Measurements from ENCODE around the gene FIBCD1. TPM values are rescaled to one million over a fixed set of nuclear protein-coding genes. Genes with fewer than 3 reads are reported as not detected.

FIBCD1 gene, protein sequence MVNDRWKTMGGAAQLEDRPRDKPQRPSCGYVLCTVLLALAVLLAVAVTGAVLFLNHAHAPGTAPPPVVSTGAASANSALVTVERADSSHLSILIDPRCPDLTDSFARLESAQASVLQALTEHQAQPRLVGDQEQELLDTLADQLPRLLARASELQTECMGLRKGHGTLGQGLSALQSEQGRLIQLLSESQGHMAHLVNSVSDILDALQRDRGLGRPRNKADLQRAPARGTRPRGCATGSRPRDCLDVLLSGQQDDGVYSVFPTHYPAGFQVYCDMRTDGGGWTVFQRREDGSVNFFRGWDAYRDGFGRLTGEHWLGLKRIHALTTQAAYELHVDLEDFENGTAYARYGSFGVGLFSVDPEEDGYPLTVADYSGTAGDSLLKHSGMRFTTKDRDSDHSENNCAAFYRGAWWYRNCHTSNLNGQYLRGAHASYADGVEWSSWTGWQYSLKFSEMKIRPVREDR
- not detected in 2 replicates for polyA plus RNA-seq (2014; cell fraction: cytosol; rRNA removed)
- 0.83 TPM in 1 of 2 replicates, not detected in the other for polyA plus RNA-seq (2014; cell fraction: nucleus; rRNA removed)

DNA sequence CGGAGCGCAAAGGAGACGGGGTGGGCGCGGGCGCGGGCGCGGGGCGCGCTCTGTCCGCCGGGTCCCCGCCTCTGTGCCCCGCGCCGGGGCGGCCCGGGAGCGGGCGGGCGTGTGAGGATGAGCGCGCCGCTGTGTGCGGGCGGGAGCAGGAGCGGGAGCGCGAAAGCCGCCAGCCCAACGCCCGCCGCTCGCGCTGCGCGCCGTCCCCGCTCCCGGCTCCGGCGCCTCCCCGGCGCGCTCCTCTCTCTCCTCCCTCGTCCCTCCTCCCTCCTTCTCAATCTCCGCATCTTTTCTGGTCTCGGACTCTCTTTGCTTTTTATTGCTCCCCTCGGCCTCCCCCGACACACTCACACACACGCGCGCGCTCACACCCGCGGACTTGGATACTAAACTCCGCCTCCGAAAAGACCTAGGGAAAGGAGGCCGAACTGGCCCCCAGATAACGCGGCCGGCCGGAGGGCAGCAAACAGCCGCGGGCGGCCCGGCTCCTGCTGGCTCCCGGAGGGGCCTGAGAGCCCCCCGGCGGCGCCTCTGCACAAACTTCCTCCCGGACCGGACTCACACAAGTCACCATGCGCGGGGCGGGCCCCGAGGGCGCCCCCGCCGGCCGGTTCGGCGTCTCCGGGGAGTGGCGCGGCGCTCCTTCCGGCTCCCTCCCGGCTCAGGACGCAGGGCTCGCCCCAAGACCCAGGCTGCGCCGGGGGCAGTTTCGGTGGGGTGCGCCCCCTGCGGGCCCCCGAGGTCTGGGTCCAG is at the start of gene FIBCD1:
FIBCD1 (minus strand) TSS at position 596 of the 753 bp plus-strand sequence. CDS start 640 bp downstream, outside the sequence.
- DNase-seq (ENCODE audit: low spot score), result no peak

DNA sequence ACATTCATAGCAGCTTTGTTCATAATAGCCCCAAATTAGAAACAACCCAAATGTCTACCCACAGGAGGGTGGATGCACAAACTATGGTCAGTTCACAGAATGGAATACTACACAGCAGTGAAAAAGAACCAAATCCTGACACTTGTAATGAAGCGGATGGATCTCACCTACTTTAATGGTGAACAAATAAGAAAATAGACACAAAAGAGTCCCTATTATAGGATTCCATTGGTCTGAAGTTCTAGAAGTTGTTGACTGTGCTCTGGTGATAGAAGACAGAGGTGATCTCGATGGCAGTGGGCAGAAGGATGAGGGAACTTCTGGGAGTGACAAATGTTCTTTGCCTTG is 49.3 kb upstream of the FIBCD1 start:
- no peak for DNase-seq (ENCODE audit: low spot score)

DNA sequence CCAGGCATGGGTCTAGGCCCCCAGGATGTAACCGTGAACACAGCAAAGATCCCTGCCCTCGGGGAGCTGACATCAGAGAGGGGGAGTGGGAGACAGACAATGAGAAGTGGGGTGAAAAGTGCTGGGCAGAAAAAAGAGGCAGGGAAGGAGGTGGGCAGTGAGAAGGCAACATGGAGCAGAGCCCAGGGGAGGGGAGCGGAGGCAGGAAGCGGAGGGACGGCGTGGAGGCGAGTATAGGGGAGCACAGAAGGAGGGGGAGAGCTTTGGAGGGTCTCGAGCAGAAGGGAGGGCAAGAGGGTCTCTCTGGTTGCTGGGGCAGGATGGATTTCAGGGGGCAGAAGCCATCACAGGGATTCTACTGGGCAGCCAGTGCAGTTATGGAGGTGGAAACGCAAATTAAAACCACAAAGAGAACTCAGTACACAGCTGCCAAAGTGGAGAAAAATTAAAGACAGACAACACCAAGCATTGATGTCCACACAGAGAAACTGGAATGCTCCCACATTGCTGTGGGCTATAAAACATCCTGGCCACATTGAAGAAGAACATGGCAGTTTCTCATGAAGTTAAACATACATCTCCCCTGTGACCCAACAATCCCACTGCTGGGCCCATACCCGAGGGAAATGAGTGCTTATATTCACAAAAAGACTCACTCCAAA is 48.8 kb upstream of the FIBCD1 start:
- no peak for DNase-seq (ENCODE audit: low spot score)

DNA sequence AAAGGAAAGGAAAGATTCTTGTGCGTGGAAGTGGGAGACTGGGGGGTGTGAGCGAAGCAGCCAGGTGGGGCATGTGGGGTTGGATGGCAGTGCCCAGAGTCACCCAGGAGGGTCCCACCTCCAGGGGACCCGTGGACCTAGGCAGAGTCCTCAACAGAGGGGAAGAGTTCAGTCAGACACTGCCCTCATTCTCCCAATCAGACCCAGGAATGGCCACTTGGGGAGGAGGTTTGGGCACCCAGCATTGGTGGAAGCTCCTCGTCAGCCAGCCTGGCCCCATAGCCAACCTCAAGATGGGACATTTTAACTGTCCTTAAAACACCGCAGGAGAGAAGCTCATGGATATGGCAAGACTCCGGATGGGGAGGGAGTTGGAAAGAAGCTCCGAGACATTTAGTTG is 48.0 kb upstream of the FIBCD1 start:
- DNase-seq (ENCODE audit: low spot score), result no peak

GRCh38 chr9:130986356-130986965 is 47.4 kb upstream of the FIBCD1 start:
- DNase-seq (ENCODE audit: low spot score), result no peak

DNA sequence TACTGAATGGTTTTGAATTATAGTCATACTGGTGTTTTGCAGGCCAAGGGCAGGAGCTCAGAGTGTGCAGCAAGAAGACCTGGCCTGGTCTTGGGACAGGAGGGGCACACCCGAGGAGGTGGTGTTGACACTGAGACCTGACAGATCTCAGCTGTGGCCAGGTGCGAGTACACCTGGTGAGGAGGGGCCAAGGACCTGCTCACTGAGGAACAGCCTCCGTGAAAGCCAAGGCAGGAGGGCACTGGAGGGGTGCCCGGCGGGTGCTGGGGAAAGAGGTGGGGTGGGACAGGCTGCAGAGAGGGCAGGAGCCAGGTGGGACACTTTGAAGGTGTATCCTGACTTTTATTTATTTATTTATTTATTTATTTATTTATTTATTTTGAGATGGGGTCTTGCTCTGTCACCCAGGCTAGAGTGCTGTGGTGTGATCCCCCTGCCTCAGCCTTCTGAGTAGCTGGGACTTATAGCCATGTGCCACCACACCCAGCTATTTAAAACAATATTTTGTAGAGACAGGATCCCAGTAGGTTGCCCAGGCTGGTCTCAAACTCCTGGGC is 46.6 kb upstream of the FIBCD1 start:
- DNase-seq (ENCODE audit: low spot score), result no peak

DNA sequence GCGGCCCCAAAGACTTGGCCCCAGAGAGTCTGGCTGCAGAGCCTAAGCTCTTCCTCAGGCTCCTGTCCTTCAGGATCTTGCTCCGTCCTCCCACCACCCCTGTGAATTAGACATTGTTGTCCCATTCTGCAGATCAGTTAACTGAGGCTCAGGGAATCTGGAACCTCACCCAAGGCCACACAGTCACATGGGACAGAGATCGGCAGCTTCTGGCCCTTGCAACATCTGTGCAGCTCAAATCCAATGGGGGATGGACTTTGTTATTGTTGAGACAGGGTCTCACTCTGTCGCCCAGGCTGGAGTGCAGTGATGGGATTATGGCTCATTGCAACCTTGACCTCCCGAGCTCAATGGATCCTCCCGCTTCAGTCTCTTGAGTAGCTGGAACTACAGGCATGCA is 46.0 kb upstream of the FIBCD1 start:
- no peak for DNase-seq (ENCODE audit: low spot score)

GRCh38 chr9:130984521-130984920 is 45.5 kb upstream of the FIBCD1 start:
- no peak for DNase-seq (ENCODE audit: low spot score)

GRCh38 chr9:130983970-130984369 is 44.9 kb upstream of the FIBCD1 start:
- DNase-seq (ENCODE audit: low spot score), result no peak

DNA sequence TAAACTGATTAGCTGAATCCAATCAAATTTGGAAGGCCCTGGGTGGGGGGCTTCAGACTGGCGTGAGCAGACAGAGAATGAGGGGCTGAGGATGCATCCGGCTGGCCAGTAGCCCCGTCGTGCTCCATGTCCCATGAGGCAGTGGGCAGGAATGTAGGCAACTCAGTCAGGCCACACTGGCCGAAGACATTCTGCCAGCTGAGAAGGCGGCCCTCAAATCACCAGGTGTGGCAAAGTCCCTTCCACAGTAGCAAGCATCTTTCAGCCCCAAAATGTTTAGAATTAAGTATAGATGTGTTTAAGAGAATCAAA is 44.3 kb upstream of the FIBCD1 start:
- no peak for DNase-seq (ENCODE audit: low spot score)

DNA sequence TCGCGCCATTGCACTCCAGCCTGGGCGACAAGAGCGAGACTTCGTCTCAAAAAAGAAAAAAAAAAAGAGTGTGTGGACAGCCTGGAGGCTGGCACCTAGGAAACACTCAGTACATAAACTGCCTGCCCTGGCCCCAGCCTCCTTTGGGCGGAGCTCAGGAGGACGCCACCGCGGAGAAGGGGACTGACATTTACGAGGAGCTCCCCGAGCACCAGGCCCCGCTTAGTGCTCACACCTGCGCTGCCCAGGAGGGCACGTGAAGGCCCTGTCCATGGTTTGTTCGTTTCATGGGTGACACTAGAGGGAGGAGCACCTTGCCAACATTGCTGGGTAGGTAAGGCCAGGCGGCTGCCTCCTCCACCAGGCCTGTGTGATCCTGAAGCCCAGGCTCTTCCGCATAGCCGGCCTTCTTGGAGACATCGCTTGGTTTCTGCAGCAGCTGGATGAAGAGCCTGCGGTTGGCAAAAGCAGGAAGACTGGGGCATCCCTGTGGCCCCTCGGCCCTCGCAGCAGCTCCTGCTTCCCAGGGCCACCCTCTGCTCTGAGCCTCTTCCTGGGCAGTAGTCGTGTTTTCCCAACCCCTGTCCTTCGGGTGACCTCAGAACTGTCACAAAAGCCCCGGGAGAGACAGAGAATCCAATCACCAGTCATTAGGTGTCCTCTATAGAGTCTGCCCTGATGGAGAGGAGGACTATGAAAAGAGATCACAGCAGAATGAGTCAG is 43.8 kb upstream of the FIBCD1 start:
- DNase-seq (ENCODE audit: low spot score), result no peak

- DNase-seq (ENCODE audit: low spot score), result no peak
These were observed 42.7 kb upstream of the FIBCD1 start for GRCh38 chr9:130981756-130982137.

GRCh38 chr9:130981002-130981755 is 42.1 kb upstream of the FIBCD1 start:
- no peak for DNase-seq (ENCODE audit: low spot score)

DNA sequence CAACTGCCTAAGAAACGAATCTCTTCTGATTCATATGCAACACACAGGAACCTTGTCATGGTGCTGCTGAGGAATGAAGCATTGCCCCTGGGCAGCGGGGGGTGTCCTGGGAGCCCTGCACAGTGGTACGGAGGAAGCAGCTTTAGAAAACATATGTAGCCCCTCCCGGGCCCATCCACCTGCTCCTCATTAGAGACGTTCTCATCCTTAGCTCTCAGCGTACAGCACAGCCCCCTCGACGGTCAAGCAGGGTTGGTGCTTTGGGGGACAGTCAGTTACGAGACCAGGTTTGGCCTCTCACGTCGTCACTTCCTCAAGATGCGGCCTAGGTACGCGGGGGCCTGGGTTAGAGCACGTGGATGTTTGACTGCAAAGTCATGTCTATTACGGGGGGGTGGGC is 41.5 kb upstream of the FIBCD1 start:
- DNase-seq (ENCODE audit: low spot score), result no peak

DNA sequence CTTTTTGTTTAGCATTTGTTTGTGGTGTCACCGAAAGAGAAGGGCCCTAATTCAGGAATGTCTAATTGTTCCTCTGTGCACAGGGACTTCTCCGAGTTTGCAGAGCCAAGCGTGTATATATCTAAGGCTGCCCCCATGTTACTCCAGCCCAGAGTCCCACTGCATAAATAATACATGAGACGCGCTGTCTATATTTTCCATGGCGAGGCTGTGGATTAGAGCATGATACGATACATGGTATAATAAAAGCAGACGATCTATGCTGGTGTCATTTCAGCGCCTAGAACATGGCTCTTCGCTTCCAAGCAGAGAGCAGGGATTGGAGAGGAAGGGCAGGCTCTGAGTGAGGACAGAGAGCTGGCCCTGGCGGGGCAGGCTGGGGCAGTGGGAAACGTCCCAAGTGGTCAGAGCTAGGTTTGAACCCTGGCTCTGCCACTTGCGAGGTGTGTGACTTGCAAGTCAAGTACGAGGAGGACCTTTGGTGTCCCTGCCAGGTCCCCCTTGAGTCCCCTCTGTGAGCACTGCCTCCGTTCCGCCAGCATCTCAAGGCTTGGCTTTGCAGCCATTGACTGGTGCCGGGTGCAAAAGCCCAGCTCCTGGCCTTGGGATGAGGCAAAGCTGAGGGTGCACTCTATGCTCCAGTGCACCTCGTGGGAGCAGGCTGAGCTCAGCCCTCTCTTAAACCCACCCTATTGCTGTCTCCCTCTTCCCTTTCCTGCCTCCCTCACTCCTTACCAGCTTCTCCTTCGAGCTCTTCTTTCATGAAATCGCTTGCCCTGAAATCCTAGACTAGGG is 40.7 kb upstream of the FIBCD1 start:
- DNase-seq (ENCODE audit: low spot score), result no peak

- no peak for DNase-seq (ENCODE audit: low spot score)
These were observed 38.8 kb upstream of the FIBCD1 start for GRCh38 chr9:130977811-130978221.

- DNase-seq (ENCODE audit: low spot score), result no peak
These were observed 37.1 kb upstream of the FIBCD1 start for GRCh38 chr9:130975932-130976841.

- no peak for DNase-seq (ENCODE audit: low spot score)
These were observed 36.1 kb upstream of the FIBCD1 start for GRCh38 chr9:130975156-130975555.
